HEK293 (cell line): ENCODE measurements around the gene COL9A2.

Source experiments
- CTCF ChIA-PET: fragments of 350-600 bp; formaldehyde crosslinking; extraction: SDS; loops from one replicate; lab custom pipeline; 2021; ENCODE audit warnings: antibody characterized with exemption; lab: Yijun Ruan, JAX
- POLR2A ChIA-PET: fragments of 300-600 bp; formaldehyde crosslinking; extraction: SDS; loops from one replicate; lab custom pipeline; 2020; ENCODE audit warnings: antibody characterized with exemption, inconsistent platforms; lab: Yijun Ruan, JAX
- H3K27ac ChIP-seq: fragments of 200-500 bp; sonication (Bioruptor generic); 2 replicates; pipeline ENCODE4 v1.5.1; 2014; ENCODE audit warnings: low read depth, low read length, control low read depth, inconsistent platforms; ENCODE audit errors: extremely low read depth
- H3K36me3 ChIP-seq, 2 experiments: fragments of 200-500 bp in 1 of 2; sonication (Bioruptor generic) in 1 of 2; 1 replicate in 1 of 2; 2 replicates in 1 of 2; pipeline ENCODE4 v1.5.1; 2014 to 2017; ENCODE audit warnings: inconsistent platforms in 2 of 2, low read length in 2 of 2; ENCODE audit not compliant: control insufficient read depth in 2 of 2, insufficient read depth in 1 of 2
- H3K4me1 ChIP-seq: fragments of 200-500 bp; sonication (Bioruptor generic); 2 replicates; pipeline ENCODE4 v1.5.1; 2014; ENCODE audit warnings: mild to moderate bottlenecking, low read length, inconsistent platforms; ENCODE audit not compliant: control insufficient read depth, insufficient read depth
- H3K4me3 ChIP-seq: 2 replicates; pipeline ENCODE4 v1.5.1; 2011; ENCODE audit warnings: low read depth, mild to moderate bottlenecking, control low read depth, low read length, moderate library complexity
- H3K9me3 ChIP-seq: fragments of 200-500 bp; sonication (Bioruptor generic); 2 replicates; pipeline ENCODE4 v1.5.1; 2014; ENCODE audit warnings: low read depth, low read length, inconsistent platforms; ENCODE audit not compliant: control insufficient read depth, insufficient read depth
- BCL11A ChIP-seq: fragments of 450-650 bp; formaldehyde crosslinking; IDR thresholded peaks from 2 replicates; pipeline ENCODE4 v1.5.1; 2016; ENCODE audit warnings: low read depth, missing biosample characterization, missing genetic modification characterization
- CTCF ChIP-seq: fragments of 450-650 bp; formaldehyde crosslinking; IDR thresholded peaks from 2 replicates; pipeline ENCODE4 v1.5.1; 2016; ENCODE audit warnings: missing biosample characterization, missing genetic modification characterization
- GFI1B ChIP-seq: fragments of 450-650 bp; formaldehyde crosslinking; IDR thresholded peaks from 2 replicates; pipeline ENCODE4 v1.5.1; 2016; ENCODE audit warnings: missing biosample characterization, missing genetic modification characterization
- OVOL3 ChIP-seq: fragments of 450-650 bp; formaldehyde crosslinking; IDR thresholded peaks from 2 replicates; pipeline ENCODE4 v1.5.1; 2016; ENCODE audit warnings: missing biosample characterization, missing genetic modification characterization
- PRDM1 ChIP-seq: fragments of 450-650 bp; formaldehyde crosslinking; IDR thresholded peaks from 2 replicates; pipeline ENCODE4; 2016; ENCODE audit warnings: missing biosample characterization, missing genetic modification characterization
- RBAK ChIP-seq: fragments of 450-650 bp; formaldehyde crosslinking; IDR thresholded peaks from 2 replicates; pipeline ENCODE4 v1.5.1; 2016; ENCODE audit warnings: missing biosample characterization, missing genetic modification characterization
- SALL2 ChIP-seq: fragments of 450-650 bp; formaldehyde crosslinking; IDR thresholded peaks from 2 replicates; pipeline ENCODE4 v1.5.0; 2017; ENCODE audit warnings: missing biosample characterization, mild to moderate bottlenecking, missing genetic modification characterization, borderline replicate concordance
- SCRT1 ChIP-seq: fragments of 450-650 bp; formaldehyde crosslinking; IDR thresholded peaks from 2 replicates; pipeline ENCODE4 v1.5.1; 2016; ENCODE audit warnings: missing biosample characterization, missing genetic modification characterization, borderline replicate concordance
- SP3 ChIP-seq: fragments of 450-650 bp; formaldehyde crosslinking; IDR thresholded peaks from 2 replicates; pipeline ENCODE4 v1.5.1; 2016; ENCODE audit warnings: missing biosample characterization, missing genetic modification characterization
- TCF7L2 ChIP-seq: IDR thresholded peaks from 2 replicates; pipeline ENCODE4 v1.6.1; 2011; ENCODE audit warnings: low read depth, mild to moderate bottlenecking, inconsistent platforms, low read length, moderate library complexity, borderline replicate concordance
- YY2 ChIP-seq: fragments of 450-650 bp; formaldehyde crosslinking; IDR thresholded peaks from 2 replicates; pipeline ENCODE4 v1.5.1; 2016; ENCODE audit warnings: missing biosample characterization, missing genetic modification characterization
- ZBTB17 ChIP-seq: fragments of 450-650 bp; formaldehyde crosslinking; IDR thresholded peaks from 2 replicates; pipeline ENCODE4 v1.5.1; 2016; ENCODE audit warnings: missing biosample characterization, missing genetic modification characterization
- ZBTB20 ChIP-seq: fragments of 450-650 bp; formaldehyde crosslinking; IDR thresholded peaks from 2 replicates; pipeline ENCODE4 v1.5.1; 2016; ENCODE audit warnings: missing biosample characterization, missing genetic modification characterization
- ZEB2 ChIP-seq: fragments of 450-650 bp; formaldehyde crosslinking; IDR thresholded peaks from 2 replicates; pipeline ENCODE4 v1.5.1; 2016; ENCODE audit warnings: missing biosample characterization, missing genetic modification characterization
- ZNF146 ChIP-seq: fragments of 450-650 bp; formaldehyde crosslinking; IDR thresholded peaks from 2 replicates; pipeline ENCODE4 v1.5.1; 2016; ENCODE audit warnings: missing biosample characterization, missing genetic modification characterization
- ZNF175 ChIP-seq: fragments of 450-650 bp; formaldehyde crosslinking; IDR thresholded peaks from 2 replicates; pipeline ENCODE4 v1.5.1; 2016; ENCODE audit warnings: missing biosample characterization, missing genetic modification characterization
- ZNF19 ChIP-seq: fragments of 450-650 bp; formaldehyde crosslinking; IDR thresholded peaks from 2 replicates; pipeline ENCODE4; 2016; ENCODE audit warnings: missing biosample characterization, missing genetic modification characterization, low read depth
- ZNF626 ChIP-seq: fragments of 450-650 bp; sonication (Bioruptor Pico); formaldehyde crosslinking; IDR thresholded peaks from 2 replicates; pipeline ENCODE4 v1.5.1; 2018; ENCODE audit warnings: missing biosample characterization, missing genetic modification characterization, inconsistent platforms
- ZNF629 ChIP-seq: fragments of 450-650 bp; formaldehyde crosslinking; IDR thresholded peaks from 2 replicates; pipeline ENCODE4 v1.5.1; 2017; ENCODE audit warnings: missing biosample characterization, missing genetic modification characterization
- ZNF664 ChIP-seq: fragments of 450-650 bp; formaldehyde crosslinking; IDR thresholded peaks from 2 replicates; pipeline ENCODE4 v1.5.1; 2016; ENCODE audit warnings: missing biosample characterization, missing genetic modification characterization
- ZXDB ChIP-seq: fragments of 450-650 bp; formaldehyde crosslinking; IDR thresholded peaks from 2 replicates; pipeline ENCODE4 v1.5.1; 2016; ENCODE audit warnings: missing biosample characterization, missing genetic modification characterization
- TF ChIP-seq, protein P1 (sequence below): fragments of 450-650 bp; formaldehyde crosslinking; IDR thresholded peaks from 2 replicates; pipeline ENCODE4 v1.5.1; 2016; ENCODE audit warnings: missing biosample characterization, missing genetic modification characterization

The COL9A2 gene

DNA sequence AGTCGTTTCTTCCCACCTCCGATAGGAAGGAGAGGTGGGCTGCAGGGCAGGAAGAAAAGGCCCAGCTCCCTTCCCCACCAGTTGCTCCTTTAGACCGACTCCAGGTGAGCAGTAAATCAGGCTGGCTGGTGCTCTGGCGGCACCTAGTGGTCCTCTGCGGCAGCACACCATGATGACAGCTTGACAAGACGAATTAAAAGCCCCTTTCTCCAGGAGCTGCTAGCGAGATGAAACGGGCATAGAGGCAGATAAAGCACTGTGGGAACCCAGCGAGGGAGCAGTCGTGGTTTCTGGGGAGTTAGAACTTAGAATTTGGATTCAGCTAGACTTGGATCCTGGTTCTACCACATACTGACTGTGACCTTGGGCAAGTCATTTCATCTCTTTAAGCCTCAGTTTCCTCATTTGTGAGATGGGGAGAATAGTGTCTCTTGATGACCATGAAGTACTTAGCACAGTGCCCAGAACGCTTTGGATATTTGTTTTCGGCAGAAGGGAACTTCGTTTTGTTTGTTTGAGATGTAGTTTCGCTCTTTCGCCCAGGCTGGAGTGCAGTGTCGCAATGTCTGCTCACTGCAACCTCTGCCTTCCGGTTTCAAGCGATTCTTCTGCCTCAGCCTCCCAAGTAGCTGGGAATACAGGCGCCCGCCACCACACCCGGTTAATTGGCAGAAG lies 21.8 kb upstream of the COL9A2 start (continued):
- TF ChIP-seq BCL11A: no peak
- TF ChIP-seq ZEB2: 0 out of 2 replicates have a peak, but pooled peaks have one; percentile 23
- no peak for TF ChIP-seq ZNF19 (tag by site-specific recombination)
- no peak for TF ChIP-seq ZNF175 (tag by site-specific recombination)
- 0 out of 2 replicates have a peak, but pooled peaks have one; percentile 25 for TF ChIP-seq ZBTB17 (tag by site-specific recombination)
- no peak for TF ChIP-seq ZNF146 (tag by site-specific recombination)
- TF ChIP-seq ZNF664 (tag by site-specific recombination): no peak
- TF ChIP-seq SCRT1 (tag by site-specific recombination): peak; percentile 96
- TF ChIP-seq ZBTB20: no peak
- no peak for TF ChIP-seq SP3 (tag by site-specific recombination)
- TF ChIP-seq OVOL3 (tag by site-specific recombination): no peak
- peak; percentile 91 for TF ChIP-seq CTCF (tag by site-specific recombination)
- no peak for TF ChIP-seq ZNF626 (tag by site-specific recombination)
- no peak for TF ChIP-seq TCF7L2
- no peak for TF ChIP-seq SALL2 (tag by site-specific recombination)
- no peak for TF ChIP-seq PRDM1 (tag by site-specific recombination)
- TF ChIP-seq ZXDB: no peak
- TF ChIP-seq GFI1B (tag by site-specific recombination): no peak

- no peaks in the 10 kb centered on the region for H3K9me3 ChIP-seq
- no peak overlapping the region for H3K4me3 ChIP-seq
- no peak for TF ChIP-seq RBAK (tag by site-specific recombination)
- TF ChIP-seq, protein P1, sequence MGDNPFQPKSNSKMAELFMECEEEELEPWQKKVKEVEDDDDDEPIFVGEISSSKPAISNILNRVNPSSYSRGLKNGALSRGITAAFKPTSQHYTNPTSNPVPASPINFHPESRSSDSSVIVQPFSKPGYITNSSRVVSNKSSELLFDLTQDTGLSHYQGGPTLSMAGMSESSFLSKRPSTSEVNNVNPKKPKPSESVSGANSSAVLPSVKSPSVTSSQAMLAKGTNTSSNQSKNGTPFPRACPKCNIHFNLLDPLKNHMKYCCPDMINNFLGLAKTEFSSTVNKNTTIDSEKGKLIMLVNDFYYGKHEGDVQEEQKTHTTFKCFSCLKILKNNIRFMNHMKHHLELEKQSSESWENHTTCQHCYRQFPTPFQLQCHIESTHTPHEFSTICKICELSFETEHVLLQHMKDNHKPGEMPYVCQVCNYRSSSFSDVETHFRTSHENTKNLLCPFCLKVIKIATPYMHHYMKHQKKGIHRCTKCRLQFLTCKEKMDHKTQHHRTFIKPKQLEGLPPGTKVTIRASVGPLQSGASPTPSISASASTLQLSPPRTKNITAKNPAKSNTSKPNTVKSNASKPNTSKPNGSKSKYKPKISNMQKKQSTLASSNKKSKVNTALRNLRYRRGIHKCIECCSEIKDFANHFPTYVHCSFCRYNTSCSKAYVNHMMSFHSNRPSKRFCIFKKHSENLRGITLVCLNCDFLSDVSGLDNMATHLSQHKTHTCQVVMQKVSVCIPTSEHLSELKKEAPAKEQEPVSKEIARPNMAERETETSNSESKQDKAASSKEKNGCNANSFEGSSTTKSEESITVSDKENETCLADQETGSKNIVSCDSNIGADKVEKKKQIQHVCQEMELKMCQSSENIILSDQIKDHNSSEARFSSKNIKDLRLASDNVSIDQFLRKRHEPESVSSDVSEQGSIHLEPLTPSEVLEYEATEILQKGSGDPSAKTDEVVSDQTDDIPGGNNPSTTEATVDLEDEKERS: no peak
- TF ChIP-seq ZNF664 (tag by site-specific recombination): no peak
- TF ChIP-seq YY2: no peak
- no peak for TF ChIP-seq ZNF629 (tag by site-specific recombination)
- H3K4me1 ChIP-seq: no peaks in the 10 kb centered on the region
- ChIA-PET POLR2A (interaction anchor here (1.8 kb wide), 1 partner anchor 193 kb away, joined by 4 read pairs; no protein-coding TSS in a partner anchor), CTCF (interaction anchor here (0.6 to 7.1 kb wide), 21 partner anchors 9 to 615 kb away, joined by 3 to 132 read pairs (median 8); no protein-coding TSS in a partner anchor)
- no peak overlapping the region for H3K27ac ChIP-seq
- no peaks in the 10 kb centered on the region for H3K36me3 ChIP-seq
Measured at GRCh38 chr1:40337443-40337842, 20.4 kb upstream of the COL9A2 start.
